ENCODE data around the gene HIPK2.

DNA sequence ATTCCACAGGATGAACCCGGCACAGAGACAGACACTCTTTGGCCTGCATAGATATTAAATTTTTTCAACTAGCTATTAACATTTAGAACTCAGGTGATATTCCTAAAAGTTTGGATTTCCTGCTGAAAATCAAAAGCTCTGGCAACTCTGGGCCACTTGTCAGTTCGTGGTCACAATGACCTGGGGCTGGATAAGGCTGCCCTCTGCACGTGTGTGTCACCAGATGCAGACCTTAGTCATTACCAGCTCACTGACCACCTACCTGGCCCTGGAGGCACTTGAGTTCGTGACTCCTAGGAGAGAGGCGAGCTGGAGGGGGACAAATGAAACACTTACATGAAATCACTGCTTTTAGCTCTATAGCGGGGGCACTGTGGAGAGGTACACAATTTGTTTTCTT, 126.5 kb downstream of the HIPK2 start:
- no peak for TF ChIP-seq PHF8 (IDR thresholded peaks at IDR 0.05; ENCODE audit: borderline replicate concordance, low read depth)
- TF ChIP-seq, protein P1, sequence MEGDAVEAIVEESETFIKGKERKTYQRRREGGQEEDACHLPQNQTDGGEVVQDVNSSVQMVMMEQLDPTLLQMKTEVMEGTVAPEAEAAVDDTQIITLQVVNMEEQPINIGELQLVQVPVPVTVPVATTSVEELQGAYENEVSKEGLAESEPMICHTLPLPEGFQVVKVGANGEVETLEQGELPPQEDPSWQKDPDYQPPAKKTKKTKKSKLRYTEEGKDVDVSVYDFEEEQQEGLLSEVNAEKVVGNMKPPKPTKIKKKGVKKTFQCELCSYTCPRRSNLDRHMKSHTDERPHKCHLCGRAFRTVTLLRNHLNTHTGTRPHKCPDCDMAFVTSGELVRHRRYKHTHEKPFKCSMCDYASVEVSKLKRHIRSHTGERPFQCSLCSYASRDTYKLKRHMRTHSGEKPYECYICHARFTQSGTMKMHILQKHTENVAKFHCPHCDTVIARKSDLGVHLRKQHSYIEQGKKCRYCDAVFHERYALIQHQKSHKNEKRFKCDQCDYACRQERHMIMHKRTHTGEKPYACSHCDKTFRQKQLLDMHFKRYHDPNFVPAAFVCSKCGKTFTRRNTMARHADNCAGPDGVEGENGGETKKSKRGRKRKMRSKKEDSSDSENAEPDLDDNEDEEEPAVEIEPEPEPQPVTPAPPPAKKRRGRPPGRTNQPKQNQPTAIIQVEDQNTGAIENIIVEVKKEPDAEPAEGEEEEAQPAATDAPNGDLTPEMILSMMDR (IDR thresholded peaks at IDR 0.05), result no peak
- no peak for TF ChIP-seq JUN (IDR thresholded peaks at IDR 0.05)
- TF ChIP-seq MAFK (IDR thresholded peaks at IDR 0.05; ENCODE audit: partially characterized antibody), result no peak
- no peak for TF ChIP-seq EP300 (IDR thresholded peaks at IDR 0.05)
- TF ChIP-seq ZNF302 (CRISPR knock-in tag; IDR thresholded peaks at IDR 0.05), result no peak
- TF ChIP-seq POLR2A (IDR thresholded peaks at IDR 0.05; ENCODE audit: low read length), result no peak
- TF ChIP-seq, protein P2, sequence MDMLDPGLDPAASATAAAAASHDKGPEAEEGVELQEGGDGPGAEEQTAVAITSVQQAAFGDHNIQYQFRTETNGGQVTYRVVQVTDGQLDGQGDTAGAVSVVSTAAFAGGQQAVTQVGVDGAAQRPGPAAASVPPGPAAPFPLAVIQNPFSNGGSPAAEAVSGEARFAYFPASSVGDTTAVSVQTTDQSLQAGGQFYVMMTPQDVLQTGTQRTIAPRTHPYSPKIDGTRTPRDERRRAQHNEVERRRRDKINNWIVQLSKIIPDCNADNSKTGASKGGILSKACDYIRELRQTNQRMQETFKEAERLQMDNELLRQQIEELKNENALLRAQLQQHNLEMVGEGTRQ (IDR thresholded peaks at IDR 0.05), result no peak
- TF ChIP-seq MYC (IDR thresholded peaks at IDR 0.05; ENCODE audit: borderline replicate concordance, low read length), result no peak
- no peak for TF ChIP-seq SMC3 (IDR thresholded peaks at IDR 0.05)

Measured in A549 (cell line).